Heart left ventricle (tissue), 16 donors: ENCODE measurements around the gene MIA2. TPM values are rescaled to one million over a fixed set of nuclear protein-coding genes. Genes with fewer than 3 reads are reported as not detected.

Experiments
- ATAC-seq, 4 donors: fragments of 200-7000 bp; cut with Tn5 transposase; one replicate each; pipeline ENCODE4 v1.9.1; 2020 to 2022; ENCODE audit warnings: moderate library complexity in 4 of 4, mild to moderate bottlenecking in 3 of 4, moderate number of reproducible peaks in 1 of 4
- DNase-seq, 5 donors: peaks; one replicate each; pipeline ENCODE4 v3.0.0-alpha.2; 2020
- H3K27ac ChIP-seq, 12 donors: fragments of 200-600 bp; sonication (generic) in 4 of 12; one replicate each; pipeline versions ENCODE4 v1.5.0 to v1.8.0; 2016 to 2022; ENCODE audit warnings: mild to moderate bottlenecking in 2 of 12
- H3K27me3 ChIP-seq, 9 donors: fragments of 200-600 bp; sonication (generic) in 2 of 9; one replicate each; pipeline versions ENCODE4 v1.5.1 to v1.8.0; 2016 to 2022; ENCODE audit warnings: mild to moderate bottlenecking in 3 of 9
- H3K36me3 ChIP-seq, 9 donors: fragments of 200-600 bp; sonication (generic) in 2 of 9; one replicate each; pipeline versions ENCODE4 v1.5.0 to v1.8.0; 2018 to 2022; ENCODE audit warnings: mild to moderate bottlenecking in 2 of 9
- H3K4me1 ChIP-seq, 12 donors: fragments of 200-600 bp; sonication (generic) in 4 of 12; one replicate each; pipeline versions ENCODE4 v1.5.0 to v1.8.0; 2016 to 2022; ENCODE audit warnings: mild to moderate bottlenecking in 3 of 12
- H3K4me3 ChIP-seq, 12 donors: fragments of 200-600 bp; sonication (generic) in 4 of 12; one replicate each; pipeline versions ENCODE4 v1.5.0 to v1.8.0; 2017 to 2022; ENCODE audit warnings: mild to moderate bottlenecking in 9 of 12, moderate library complexity in 4 of 12
- H3K9me3 ChIP-seq, 12 donors: fragments of 200-600 bp; sonication (generic) in 4 of 12; one replicate each; pipeline versions ENCODE4 v1.5.0 to v1.8.0; 2016 to 2022; ENCODE audit warnings: mild to moderate bottlenecking in 1 of 12
- POLR2A ChIP-seq, 2 donors: fragments of 450-650 bp; IDR thresholded peaks; one replicate each; pipeline ENCODE4 v1.6.1; 2017; ENCODE audit warnings: antibody characterized with exemption in 2 of 2, mild to moderate bottlenecking in 2 of 2, moderate library complexity in 2 of 2
- WGBS, 4 donors: extraction: QIAGEN DNeasy Blood & Tissue Kit in 2 of 4; methylation state at CpG; one replicate each; pipeline versions ENCODE4 v1.1.5 to v1.1.7; 2013 to 2018; 5-methylcytosine and 5-hydroxymethylcytosine counted together
- intact Hi-C, 10 donors: fragments of 100-400 bp; cut with DNase I; formaldehyde crosslinking; loops; one replicate each; pipeline versions ENCODE4 v1.11.1 to v1.14.2; 2022
- polyA plus RNA-seq, 2 donors: library from polyadenylated mRNA; stranded (reverse); fragments of 200-250 nt; gene quantifications; one replicate each; pipeline ENCODE4 v1.2.3, GENCODE V29; 2013
- total RNA-seq, 9 donors: library from RNA; depleted of rRNA in 2 of 9; stranded (reverse); fragments of >200 nt in 2 of 9; fragmentation: NEBNext Ultra II Directional in 3 of 9; extraction: Animal tissue kit (Norgen Biotek cat#: 25700) in 3 of 9; gene quantifications; one replicate each; pipeline versions ENCODE4 v1.1.0 to v1.2.4, GENCODE V29; 2016 to 2023
- TF ChIP-seq, protein P1 (sequence below), 12 donors: fragments of 200-600 bp; sonication (generic) in 4 of 12; IDR thresholded peaks; one replicate each; pipeline versions ENCODE4 v1.5.0 to v1.8.0; 2018 to 2022; ENCODE audit warnings: antibody characterized with exemption in 12 of 12, mild to moderate bottlenecking in 5 of 12
- donor health status: ischemic (EF 13 %, LVEDD 7.1; RV severe dilation, severe dysfunction).
- donor health status: healthy with polysubstance abuse.
- donor health status: DM: no; HTN: yes; CAD: no.
- donor health status: DM: no; HTN: no; CAD: no.
- donor health status: ischemic (EF 25% LVEDD 6.9; RV normal size, moderate dysfunction).
- donor health status: ischemic (EF 25% LVEDD 5.7; RV mildly dilated, moderate dysfunction).
- donor health status: healthy.
- donor health status: DM: yes; HTN: yes; CAD: no.
- donor health status: ischemic (EF 35%, LVEDD 5.7; RV mildly dilated, moderate dysfunction).
- donor health status: nonischemic (EF 11% LVEDD 7.7; RV severe dilation, severe dysfunction).
- donor health status: DM: yes; HTN: yes; CAD: no.
- donor health status: PGD.
- donor health status: ischemic (EF 29% LVEDD 5.4; RV normal size, mild dysfunction).
- donor health status: nonischemic (EF 23%, LVEDD 6.1; RV moderate dilation, normal function).

Gene MIA2
- total and polyA plus RNA-seq, 11 donors = 9.3 to 31.8 (median 19.8) TPM

DNA sequence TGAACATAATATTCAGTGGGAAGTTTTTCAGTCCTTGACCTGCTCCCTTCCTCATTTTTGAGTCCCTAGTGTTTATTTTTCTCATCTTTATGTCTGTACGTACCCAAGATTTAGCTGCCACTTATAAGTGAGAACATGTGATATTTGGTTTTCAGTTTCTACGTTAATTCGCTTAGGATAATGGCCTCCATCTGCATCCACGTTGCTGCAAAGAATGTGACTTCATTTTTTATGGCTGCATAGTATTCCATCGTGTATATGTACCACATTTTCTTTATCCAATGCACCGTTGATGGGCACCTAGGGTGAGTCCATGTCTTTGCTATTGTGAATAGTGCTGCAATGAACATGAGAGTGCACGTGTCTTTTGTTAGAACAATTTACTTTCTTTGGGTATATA is 30.3 kb downstream of the MIA2 start:
- intact Hi-C loops = loop anchor here in 3 of 10 donors (10.0 kb wide), 3 partner anchors 89 to 159 kb away; partner anchors contain the start of genes GEMIN2 (in 1 of the 3), PNN (in 1 of the 3), SEC23A (in 1 of the 3) and TRAPPC6B (in 1 of the 3)
- no peak for TF ChIP-seq POLR2A (IDR thresholded peaks at IDR 0.05)
- TF ChIP-seq, protein P1, sequence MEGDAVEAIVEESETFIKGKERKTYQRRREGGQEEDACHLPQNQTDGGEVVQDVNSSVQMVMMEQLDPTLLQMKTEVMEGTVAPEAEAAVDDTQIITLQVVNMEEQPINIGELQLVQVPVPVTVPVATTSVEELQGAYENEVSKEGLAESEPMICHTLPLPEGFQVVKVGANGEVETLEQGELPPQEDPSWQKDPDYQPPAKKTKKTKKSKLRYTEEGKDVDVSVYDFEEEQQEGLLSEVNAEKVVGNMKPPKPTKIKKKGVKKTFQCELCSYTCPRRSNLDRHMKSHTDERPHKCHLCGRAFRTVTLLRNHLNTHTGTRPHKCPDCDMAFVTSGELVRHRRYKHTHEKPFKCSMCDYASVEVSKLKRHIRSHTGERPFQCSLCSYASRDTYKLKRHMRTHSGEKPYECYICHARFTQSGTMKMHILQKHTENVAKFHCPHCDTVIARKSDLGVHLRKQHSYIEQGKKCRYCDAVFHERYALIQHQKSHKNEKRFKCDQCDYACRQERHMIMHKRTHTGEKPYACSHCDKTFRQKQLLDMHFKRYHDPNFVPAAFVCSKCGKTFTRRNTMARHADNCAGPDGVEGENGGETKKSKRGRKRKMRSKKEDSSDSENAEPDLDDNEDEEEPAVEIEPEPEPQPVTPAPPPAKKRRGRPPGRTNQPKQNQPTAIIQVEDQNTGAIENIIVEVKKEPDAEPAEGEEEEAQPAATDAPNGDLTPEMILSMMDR (IDR thresholded peaks at IDR 0.05) = no peak
- Histone ChIP-seq H3K4me3 (no peak overlapping the region), H3K9me3 (peaks cover 0 to 8% (median 0%) of the 10 kb centered on the region in 12 donors), H3K27me3 (no peaks in the 10 kb centered on the region), H3K4me1 (peaks cover 0 to 30% (median 16%) of the 10 kb centered on the region in 12 donors), H3K36me3 (no peaks in the 10 kb centered on the region), H3K27ac (no peak overlapping the region)
- DNase-seq (no peak), ATAC-seq (no peak)
- 89 to 94% (median 91%) methylated on average over 7 of the region's 7 CpGs for WGBS, 4 donors

DNA sequence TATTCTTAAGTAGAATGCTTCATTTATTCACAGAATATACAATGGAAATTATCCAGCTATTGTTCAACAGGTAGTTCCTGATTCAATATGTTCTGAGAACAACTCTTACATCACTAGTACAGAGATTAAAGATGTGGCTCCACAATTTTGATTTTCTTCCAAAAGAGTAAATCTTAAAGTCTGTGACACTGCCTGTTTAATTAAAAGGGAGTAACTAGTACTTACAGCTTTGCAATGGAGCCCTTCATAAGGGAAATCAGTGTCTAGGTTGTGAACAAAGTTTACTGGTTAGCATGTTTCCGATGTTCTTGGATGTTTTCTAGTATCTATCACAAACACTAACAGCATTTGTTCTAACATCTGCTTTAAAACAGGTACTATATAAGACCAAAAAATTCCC is 30.8 kb downstream of the MIA2 start:
- ATAC-seq = no peak
- H3K36me3 ChIP-seq = no peaks in the 10 kb centered on the region
- no peak overlapping the region for H3K27ac ChIP-seq
- intact Hi-C loops = loop anchor here in 3 of 10 donors (10.0 kb wide), 3 partner anchors 90 to 160 kb away; partner anchors contain the start of genes GEMIN2 (in 1 of the 3), PNN (in 1 of the 3), SEC23A (in 1 of the 3) and TRAPPC6B (in 1 of the 3)
- peaks cover 0 to 8% (median 0%) of the 10 kb centered on the region in 12 donors for H3K9me3 ChIP-seq
- H3K4me1 ChIP-seq = peaks cover 0 to 35% (median 21%) of the 10 kb centered on the region in 12 donors
- DNase-seq = no peak
- WGBS, 4 donors = 77 to 94% (median 88%) methylated on average over 1 of the region's 1 CpG
- H3K27me3 ChIP-seq = no peaks in the 10 kb centered on the region
- TF ChIP-seq, protein P1 (IDR thresholded peaks at IDR 0.05) = no peak
- TF ChIP-seq POLR2A (IDR thresholded peaks at IDR 0.05) = no peak
- H3K4me3 ChIP-seq = no peak overlapping the region

DNA sequence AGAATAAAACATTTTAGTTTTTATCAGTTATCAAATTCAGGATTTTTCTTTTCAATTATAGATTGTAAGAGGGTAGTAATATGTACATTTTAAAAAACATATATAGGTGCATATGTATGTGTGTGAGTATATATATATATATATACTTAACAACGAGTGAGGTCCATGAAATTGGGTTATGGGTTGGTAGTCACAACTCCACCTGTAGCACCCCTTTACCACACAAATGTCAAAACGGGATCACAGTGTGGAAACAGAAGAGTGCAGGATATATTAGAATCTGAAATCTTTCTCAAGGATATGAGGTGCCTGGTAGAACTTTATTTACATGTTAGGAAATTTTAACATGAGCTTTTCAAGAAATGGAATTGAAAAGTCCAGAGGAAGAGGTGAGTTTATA is 31.3 kb downstream of the MIA2 start:
- H3K36me3 ChIP-seq = no peaks in the 10 kb centered on the region
- H3K4me3 ChIP-seq = peak overlapping the region in 11 of 12 donors; percentile 12 to 99 (median 75)
- H3K9me3 ChIP-seq = peaks cover 0 to 8% (median 0%) of the 10 kb centered on the region in 12 donors
- DNase-seq (no peak), ATAC-seq (no peak)
- H3K27ac ChIP-seq = peak overlapping the region in 9 of 12 donors; percentile 95 to 100 (median 98)
- 3 to 9% (median 6%) methylated on average over 2 of the region's 2 CpGs for WGBS, 4 donors
- intact Hi-C loops = loop anchor here in 9 of 10 donors (5.0 to 10.0 kb wide), 11 partner anchors 37 to 167 kb away; partner anchors contain the start of genes PNN (in 3 of the 9), GEMIN2 (in 2 of the 9), SEC23A (in 2 of the 9) and TRAPPC6B (in 2 of the 9)
- H3K27me3 ChIP-seq = no peaks in the 10 kb centered on the region
- H3K4me1 ChIP-seq = peaks cover 0 to 39% (median 24%) of the 10 kb centered on the region in 12 donors
- TF ChIP-seq POLR2A (IDR thresholded peaks at IDR 0.05) = no peak
- TF ChIP-seq, protein P1 (IDR thresholded peaks at IDR 0.05) = no peak

DNA sequence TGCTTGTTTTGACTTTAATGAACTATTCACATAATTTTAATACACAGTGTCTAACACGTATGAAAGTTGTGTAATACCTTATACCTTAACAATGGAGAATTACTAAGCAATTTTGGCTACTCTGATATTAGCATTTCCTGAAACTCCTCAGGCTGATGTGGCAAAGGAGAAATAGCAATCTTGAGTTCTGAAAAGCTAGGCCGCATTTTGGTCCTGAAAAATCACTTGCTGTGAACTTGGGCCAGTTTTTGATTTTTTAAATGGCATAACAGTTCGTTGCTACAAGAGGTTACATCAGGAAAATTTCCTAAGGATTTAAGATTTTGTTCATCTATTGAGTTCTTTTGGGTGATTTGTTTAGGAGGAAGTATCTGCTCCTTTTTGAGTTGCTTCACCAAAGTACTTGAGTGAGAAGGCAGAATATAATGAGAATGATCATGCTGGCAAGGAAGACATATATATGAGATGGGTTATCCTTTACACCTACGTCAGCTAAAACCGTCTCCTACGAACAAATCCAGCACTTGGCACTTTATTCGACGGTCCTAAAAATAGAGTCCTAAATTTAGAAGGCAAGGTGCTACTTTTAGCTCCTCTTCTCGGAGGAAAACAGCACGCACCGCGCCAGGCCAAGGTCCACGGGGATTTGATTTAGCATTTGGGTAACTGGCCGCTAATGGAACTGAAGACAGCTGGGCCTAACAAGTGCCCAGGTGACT is 32.2 kb downstream of the MIA2 start:
- 4 to 8% (median 7%) methylated on average over 14 of the region's 14 CpGs for WGBS, 4 donors

More for the DNA sequence above, 32.2 kb downstream of the MIA2 start:
- H3K4me1 ChIP-seq = peaks cover 0 to 47% (median 24%) of the 10 kb centered on the region in 12 donors
- no peak for TF ChIP-seq POLR2A (IDR thresholded peaks at IDR 0.05)
- TF ChIP-seq, protein P1 (IDR thresholded peaks at IDR 0.05) = no peak
- no peaks in the 10 kb centered on the region for H3K27me3 ChIP-seq
- intact Hi-C loops = loop anchor here in 9 of 10 donors (2.0 to 10.0 kb wide), 13 partner anchors 36 to 167 kb away; partner anchors contain the start of genes PNN (in 6 of the 9), FBXO33 (in 2 of the 9), GEMIN2 (in 2 of the 9) and SEC23A (in 2 of the 9)
- DNase-seq (peak in 3 of 5 donors; percentile 55 to 74 (median 67)), ATAC-seq (peak; percentile 51 to 74 (median 56))
- H3K4me3 ChIP-seq = peak overlapping the region; percentile 57 to 99 (median 82)
- peak overlapping the region; percentile 90 to 100 (median 98) for H3K27ac ChIP-seq
- H3K36me3 ChIP-seq = no peaks in the 10 kb centered on the region
- peaks cover 0 to 8% (median 0%) of the 10 kb centered on the region in 12 donors for H3K9me3 ChIP-seq
